Cardiac fibroblast (primary cell): ENCODE measurements around the gene SLAMF6.

Source experiments
- DNase-seq, 2 donors: peaks; one replicate each; pipeline versions ENCODE4 v3.0.0 to v3.0.0-alpha.2; 2010; ENCODE audit warnings: low read depth in 2 of 2
- H3K4me3 ChIP-seq, 2 donors: replicated peaks in 1 of 2; 1 replicate in 1 of 2; 2 replicates in 1 of 2; pipeline ENCODE4 v1.5.1; 2011; ENCODE audit warnings: low read depth in 2 of 2, low read length in 2 of 2, mild to moderate bottlenecking in 2 of 2, moderate library complexity in 1 of 2
- CTCF ChIP-seq: IDR thresholded peaks from one replicate; pipeline ENCODE4 v1.5.1; 2011; ENCODE audit warnings: low read depth, mild to moderate bottlenecking, low read length, inconsistent platforms

SLAMF6 gene

DNA sequence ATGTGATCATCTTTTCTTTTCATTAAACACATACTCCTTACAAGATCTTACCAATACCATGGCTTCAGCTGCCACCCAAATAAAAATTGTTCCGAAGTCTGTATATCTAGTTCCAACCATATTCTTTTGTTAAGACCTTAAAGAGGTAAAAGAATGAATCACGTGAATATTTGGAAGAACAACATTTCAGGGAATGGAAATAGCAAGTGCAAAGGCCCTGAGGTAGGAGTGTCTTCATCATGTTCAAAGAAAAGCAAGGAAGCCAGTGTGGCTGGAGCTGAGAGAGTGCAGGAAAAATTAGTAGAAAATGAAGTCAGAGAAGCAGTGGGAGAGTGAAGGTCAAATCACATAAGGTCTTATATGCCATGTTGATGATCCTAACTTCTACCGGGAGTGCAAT, 50.9 kb downstream of the SLAMF6 start:
- no peak for DNase-seq
- no peak overlapping the region for H3K4me3 ChIP-seq
- no peak for TF ChIP-seq CTCF

DNA sequence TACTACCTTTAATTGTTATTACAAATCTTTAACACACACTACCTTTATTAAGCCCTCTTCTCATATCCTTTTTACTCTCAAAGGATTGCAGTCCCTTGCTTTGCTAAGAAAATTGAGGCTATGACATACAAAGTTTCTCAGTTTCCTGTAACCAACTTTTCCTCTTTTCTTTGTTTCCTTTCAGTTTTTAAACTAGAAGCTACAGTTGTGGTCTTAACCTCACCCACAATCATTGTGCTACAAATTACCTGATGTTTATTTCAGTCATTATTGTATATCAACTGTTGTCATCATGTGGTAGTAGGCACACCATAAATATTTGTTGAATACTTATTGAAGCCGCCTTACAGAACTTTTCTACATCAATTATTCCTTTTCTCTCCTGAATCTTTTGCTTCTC, 51.8 kb downstream of the SLAMF6 start:
- TF ChIP-seq CTCF = no peak

DNA sequence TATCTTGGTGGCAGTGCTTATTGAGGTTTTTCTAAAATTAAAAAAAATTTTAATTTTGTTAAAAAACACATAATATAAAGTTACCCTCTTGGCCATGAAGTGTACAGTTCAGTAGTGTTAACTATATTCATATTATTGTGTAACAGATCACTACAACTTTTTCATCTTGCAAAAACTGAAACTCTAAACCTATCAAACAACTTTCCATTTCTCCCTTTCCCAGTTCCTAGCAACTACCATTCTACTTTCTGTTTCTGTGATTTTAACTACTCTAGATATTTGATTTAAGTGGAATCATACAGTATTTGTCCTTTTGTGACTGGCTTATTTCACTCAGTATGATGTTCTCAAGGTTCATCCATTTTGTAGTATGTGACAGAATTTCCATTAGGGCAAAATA, 55.5 kb downstream of the SLAMF6 start:
- no peak for DNase-seq
- no peak for TF ChIP-seq CTCF
- H3K4me3 ChIP-seq = no peak overlapping the region

More for the DNA sequence above, 51.8 kb downstream of the SLAMF6 start:
- DNase-seq = no peak
- no peak overlapping the region for H3K4me3 ChIP-seq

GRCh38 chr1:160466961-160467360, 56.1 kb downstream of the SLAMF6 start:
- no peak for TF ChIP-seq CTCF
- H3K4me3 ChIP-seq = no peak overlapping the region
- DNase-seq = no peak

DNA sequence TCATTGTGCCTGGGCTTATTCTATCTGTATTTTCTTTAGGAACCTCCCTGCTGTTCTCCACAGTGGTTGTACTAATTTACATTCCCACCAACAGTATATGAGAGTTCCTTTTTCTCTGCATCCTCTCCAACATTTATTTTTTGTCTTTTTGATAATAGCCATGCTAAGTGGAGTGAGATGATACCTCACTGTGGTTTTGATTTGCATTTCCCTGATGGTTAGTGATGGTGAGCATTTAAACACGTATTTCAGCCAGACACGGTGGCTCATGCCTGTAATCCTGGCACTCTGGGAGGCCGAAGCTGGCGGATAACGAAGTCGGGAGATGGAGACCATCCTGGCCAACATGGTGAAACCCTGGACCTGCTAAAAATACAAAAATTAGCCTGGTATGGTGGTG, 57.9 kb downstream of the SLAMF6 start:
- TF ChIP-seq CTCF = no peak
- DNase-seq = no peak
- H3K4me3 ChIP-seq = no peak overlapping the region

DNA sequence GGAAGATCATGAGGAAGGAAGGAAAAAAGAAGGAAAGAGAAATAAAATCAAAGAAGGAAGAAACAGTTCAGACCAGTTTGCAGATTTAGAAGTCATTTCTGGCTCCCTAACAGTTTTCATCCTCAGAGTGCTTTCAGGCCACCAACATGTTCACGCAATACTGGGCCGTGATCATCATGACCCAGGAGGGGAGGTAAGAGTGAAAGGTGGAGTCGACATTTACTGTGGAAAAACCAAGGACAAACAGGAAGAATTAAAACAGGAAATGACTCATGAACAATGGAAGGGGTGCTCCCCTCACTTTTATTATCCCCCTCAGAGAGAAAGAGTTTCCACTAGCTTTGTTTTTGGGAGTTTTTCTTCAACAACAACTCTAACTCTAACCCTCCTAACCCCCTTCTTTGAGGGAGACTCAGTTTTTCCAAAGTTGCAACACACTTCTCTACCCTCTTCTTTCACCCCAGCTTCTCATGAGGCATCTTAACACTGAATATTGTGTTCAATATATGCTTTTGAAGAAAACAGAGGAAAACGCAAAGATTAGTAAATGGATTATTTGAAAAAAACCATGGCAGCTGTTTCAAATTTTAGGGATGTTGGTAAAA, 62.3 kb downstream of the SLAMF6 start:
- no peak for TF ChIP-seq CTCF
- H3K4me3 ChIP-seq = no peak overlapping the region
- no peak for DNase-seq

DNA sequence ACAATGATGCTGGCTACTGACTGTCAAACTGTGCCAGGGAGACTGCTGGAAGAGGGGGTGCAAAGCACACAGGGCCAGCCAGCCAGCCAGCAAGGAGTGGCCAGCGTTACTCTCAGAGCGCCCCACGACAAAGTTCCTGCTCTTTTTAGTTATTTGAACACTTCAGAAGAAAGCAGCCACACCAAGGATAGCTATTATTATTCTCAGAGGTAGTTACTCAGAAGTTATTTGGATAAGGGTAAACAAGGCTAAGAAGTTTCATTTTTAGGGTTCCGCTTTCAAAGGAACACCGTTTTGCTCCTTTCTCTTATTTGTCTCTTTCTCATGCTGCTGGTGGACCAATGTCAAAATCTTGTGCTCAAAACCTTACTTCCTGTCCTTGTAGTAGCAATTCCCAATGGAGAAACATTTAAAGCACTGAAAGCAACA, 62.8 kb downstream of the SLAMF6 start:
- H3K4me3 ChIP-seq = no peak overlapping the region
- TF ChIP-seq CTCF = no peak
- DNase-seq = no peak
